H1 (cell line): ENCODE results near the gene PTP4A1. TPM values are rescaled to one million over a fixed set of nuclear protein-coding genes. Genes with fewer than 3 reads are reported as not detected.

ENCODE experiments used
- CTCF ChIA-PET: fragments of 300-600 bp; sonication (Branson Sonifier 250); formaldehyde crosslinking; loops from one replicate; lab custom pipeline; 2021; ENCODE audit not compliant: partially characterized antibody; lab: Charles Lee
- POLR2A ChIA-PET: fragments of 300-600 bp; sonication (Branson Sonifier 250); formaldehyde crosslinking; loops from one replicate; lab custom pipeline; 2021; ENCODE audit warnings: inconsistent platforms; ENCODE audit not compliant: partially characterized antibody; lab: Charles Lee
- DNase-seq, 2 experiments: peaks; one replicate each; pipeline versions ENCODE4 v3.0.0 to v3.0.0-alpha.2; 2010 to 2022; ENCODE audit warnings: low spot score in 2 of 2, low read depth in 1 of 2, mixed read lengths in 1 of 2
- FAIRE-seq: peaks from 2 replicates; lab custom pipeline; 2011; peaks lifted over from hg19 to GRCh38; lab: Jason Lieb, UNC
- H2AFZ ChIP-seq: 2 replicates; pipeline ENCODE4 v1.8.1; 2012; ENCODE audit warnings: low read length, inconsistent platforms
- H2AK5ac ChIP-seq: 2 replicates; pipeline ENCODE4 v1.6.1; 2013; ENCODE audit warnings: low read depth, low read length
- H2BK120ac ChIP-seq: replicated peaks from 2 replicates; pipeline ENCODE3; 2013; ENCODE audit warnings: low read depth, low read length, inconsistent platforms
- H2BK12ac ChIP-seq: 2 replicates; pipeline ENCODE4 v1.6.1; 2013; ENCODE audit warnings: low read depth, low read length
- H2BK15ac ChIP-seq: 2 replicates; pipeline ENCODE4 v1.6.1; 2013; ENCODE audit warnings: low read length
- H2BK20ac ChIP-seq: 2 replicates; pipeline ENCODE4 v1.6.1; 2013; ENCODE audit warnings: low read length
- H2BK5ac ChIP-seq: 2 replicates; pipeline ENCODE4 v1.6.1; 2013; ENCODE audit warnings: low read depth, low read length
- H3K14ac ChIP-seq: 2 replicates; pipeline ENCODE4 v1.6.1; 2013; ENCODE audit warnings: inconsistent platforms; ENCODE audit not compliant: insufficient read length
- H3K18ac ChIP-seq: 2 replicates; pipeline ENCODE4 v1.6.1; 2013; ENCODE audit warnings: low read length; ENCODE audit errors: extremely low read depth
- H3K23ac ChIP-seq: 2 replicates; pipeline ENCODE4 v1.6.1; 2013; ENCODE audit warnings: inconsistent platforms; ENCODE audit not compliant: insufficient read length
- H3K23me2 ChIP-seq: 2 replicates; pipeline ENCODE4 v1.6.1; 2013; ENCODE audit warnings: low read depth, low read length
- H3K27ac ChIP-seq: 2 replicates; pipeline ENCODE4 v1.6.1; 2011; ENCODE audit warnings: low read depth, low read length, inconsistent platforms
- H3K27me3 ChIP-seq, 4 experiments: replicated peaks in 1 of 4; 1 replicate in 1 of 4; 2 replicates in 3 of 4; pipeline versions ENCODE4 v1.6.1 to v1.8.1; 2011 to 2013; ENCODE audit warnings: low read length in 3 of 4, mild to moderate bottlenecking in 3 of 4, inconsistent platforms in 2 of 4, mixed read lengths in 2 of 4, moderate library complexity in 1 of 4; ENCODE audit not compliant: control insufficient read depth in 3 of 4, insufficient read depth in 3 of 4; ENCODE audit errors: extremely low read depth in 1 of 4
- H3K36me3 ChIP-seq, 4 experiments: 2 replicates each; pipeline versions ENCODE4 v1.6.1 to v1.8.1; 2011 to 2013; ENCODE audit warnings: mild to moderate bottlenecking in 4 of 4, low read length in 3 of 4, moderate library complexity in 2 of 4, control low read depth in 1 of 4, inconsistent platforms in 1 of 4; ENCODE audit not compliant: insufficient read depth in 4 of 4, control insufficient read depth in 2 of 4
- H3K4ac ChIP-seq: replicated peaks from 2 replicates; pipeline ENCODE3; 2013; ENCODE audit warnings: low read length, low read depth, mixed read lengths, inconsistent platforms; ENCODE audit not compliant: insufficient read length
- H3K4me1 ChIP-seq, 4 experiments: replicated peaks in 1 of 4; 1 replicate in 1 of 4; 2 replicates in 3 of 4; pipeline versions ENCODE4 v1.6.1 to v1.8.1; 2011 to 2013; ENCODE audit warnings: low read length in 3 of 4, inconsistent platforms in 2 of 4, mixed read lengths in 1 of 4; ENCODE audit not compliant: insufficient read depth in 4 of 4, control insufficient read depth in 3 of 4
- H3K4me2 ChIP-seq, 2 experiments: 2 replicates each; pipeline versions ENCODE4 v1.6.1 to v1.8.1; 2011 to 2013; ENCODE audit warnings: low read depth in 2 of 2, low read length in 2 of 2, control low read depth in 1 of 2, inconsistent platforms in 1 of 2, mild to moderate bottlenecking in 1 of 2; ENCODE audit not compliant: insufficient read depth in 1 of 2
- H3K4me3 ChIP-seq, 4 experiments: fragments of 200-600, 300-600 bp in 1 of 4; sonication (generic), shearing (Covaris generic), sonication (Bioruptor Twin) in 1 of 4; 2 replicates each; pipeline versions ENCODE4 v1.5.1 to v1.8.1; 2011 to 2016; ENCODE audit warnings: low read length in 4 of 4, low read depth in 3 of 4, control low read depth in 2 of 4, inconsistent platforms in 2 of 4, mild to moderate bottlenecking in 2 of 4, mixed read lengths in 1 of 4, moderate library complexity in 1 of 4; ENCODE audit not compliant: insufficient read depth in 2 of 4; ENCODE audit errors: extremely low read depth in 1 of 4
- H3K56ac ChIP-seq: replicated peaks from 2 replicates; pipeline ENCODE3; 2013; ENCODE audit warnings: low read depth, mild to moderate bottlenecking, mixed read lengths, low read length, inconsistent platforms; ENCODE audit not compliant: insufficient read length
- H3K79me1 ChIP-seq: 2 replicates; pipeline ENCODE4 v1.6.1; 2013; ENCODE audit warnings: low read depth, low read length, control low read depth
- H3K79me2 ChIP-seq, 2 experiments: 2 replicates each; pipeline versions ENCODE4 v1.6.1 to v1.8.1; 2012 to 2013; ENCODE audit warnings: low read length in 2 of 2, mild to moderate bottlenecking in 2 of 2, inconsistent platforms in 1 of 2; ENCODE audit not compliant: insufficient read depth in 2 of 2, control insufficient read depth in 1 of 2
- H3K9ac ChIP-seq, 4 experiments: replicated peaks in 1 of 4; 1 replicate in 1 of 4; 2 replicates in 3 of 4; pipeline versions ENCODE4 v1.6.1 to v1.8.1; 2011 to 2013; ENCODE audit warnings: low read depth in 3 of 4, low read length in 3 of 4, control low read depth in 2 of 4, mild to moderate bottlenecking in 2 of 4, moderate library complexity in 2 of 4, inconsistent platforms in 1 of 4; ENCODE audit errors: extremely low read depth in 1 of 4
- H3K9me3 ChIP-seq, 2 experiments: 2 replicates each; pipeline versions ENCODE4 v1.6.1 to v1.8.1; 2012 to 2013; ENCODE audit warnings: mild to moderate bottlenecking in 2 of 2, moderate library complexity in 2 of 2, control low read depth in 1 of 2, inconsistent platforms in 1 of 2, low read depth in 1 of 2, low read length in 1 of 2, mixed read lengths in 1 of 2; ENCODE audit not compliant: insufficient read depth in 2 of 2
- H4K20me1 ChIP-seq, 2 experiments: replicated peaks in 1 of 2; 2 replicates each; pipeline versions ENCODE3 to v1.8.1; 2011 to 2013; ENCODE audit warnings: inconsistent platforms in 2 of 2, low read length in 2 of 2, mild to moderate bottlenecking in 1 of 2; ENCODE audit not compliant: insufficient read depth in 2 of 2, control insufficient read depth in 1 of 2
- H4K5ac ChIP-seq: 2 replicates; pipeline ENCODE4 v1.6.1; 2013; ENCODE audit warnings: low read length, low read depth, mixed read lengths, inconsistent platforms; ENCODE audit not compliant: insufficient read length
- H4K8ac ChIP-seq: 2 replicates; pipeline ENCODE4 v1.8.0; 2013; ENCODE audit warnings: mild to moderate bottlenecking, moderate library complexity, low read length, inconsistent platforms; ENCODE audit not compliant: insufficient read depth; ENCODE audit errors: extremely low read depth
- H4K91ac ChIP-seq: replicated peaks from 2 replicates; pipeline ENCODE3; 2013; ENCODE audit warnings: low read length, mixed read lengths, inconsistent platforms; ENCODE audit not compliant: insufficient read length
- FOSL1 ChIP-seq: IDR thresholded peaks from 2 replicates; pipeline ENCODE4 v1.6.1; 2011; ENCODE audit warnings: mild to moderate bottlenecking, low read depth, low read length, moderate library complexity; ENCODE audit not compliant: insufficient read depth
- KDM5A ChIP-seq: fragments of 200-600 bp; IDR thresholded peaks from 2 replicates; pipeline ENCODE4 v1.7.1; 2012; ENCODE audit warnings: mild to moderate bottlenecking, low read length, inconsistent platforms, mixed read lengths
- MAFK ChIP-seq: IDR thresholded peaks from 2 replicates; pipeline ENCODE4 v1.6.1; 2012; ENCODE audit warnings: low read depth, mild to moderate bottlenecking, improper control_type of control experiment, low read length
- NRF1 ChIP-seq: IDR thresholded peaks from 2 replicates; pipeline ENCODE4 v1.6.1; 2011; ENCODE audit warnings: mild to moderate bottlenecking, low read depth, low read length, improper control_type of control experiment
- RAD21 ChIP-seq, 2 experiments: IDR thresholded peaks in 1 of 2; conservative IDR thresholded peaks in 1 of 2; 2 replicates each; pipeline ENCODE4 v1.6.1; 2011; ENCODE audit warnings: low read depth in 2 of 2, low read length in 2 of 2, improper control_type of control experiment in 1 of 2, inconsistent platforms in 1 of 2, mild to moderate bottlenecking in 1 of 2, moderate library complexity in 1 of 2
- TAF1 ChIP-seq: IDR thresholded peaks from 2 replicates; pipeline ENCODE4 v1.6.1; 2011; ENCODE audit warnings: mild to moderate bottlenecking, low read depth, low read length
- WGBS, 2 experiments: shearing (Covaris generic) in 1 of 2; methylation state at CpG; one replicate each; pipeline versions ENCODE4 v1.1.6 to v1.1.7; 2013 to 2015; ENCODE audit warnings: low lambda C conversion rate in 2 of 2, mixed read lengths in 2 of 2, inconsistent platforms in 1 of 2, low coverage in 1 of 2, missing lambda C conversion rate in 1 of 2; ENCODE audit not compliant: insufficient replicate concordance in 2 of 2, insufficient coverage in 1 of 2, insufficient read length in 1 of 2; ENCODE audit errors: extremely low coverage in 1 of 2, missing lambda C conversion rate in 1 of 2; 5-methylcytosine and 5-hydroxymethylcytosine counted together
- polyA plus RNA-seq, 7 experiments: library from polyadenylated mRNA; depleted of rRNA in 3 of 7; stranded (reverse) in 5 of 7; unstranded in 2 of 7; fragments of >200 nt in 5 of 7; fragments of 200-250 nt in 2 of 7; gene quantifications; 1 replicate in 5 of 7; 2 replicates in 1 of 7; 4 replicates in 1 of 7; pipeline versions ENCODE4 v1.2.1 to v1.2.3, GENCODE V29; 2011 to 2013; ENCODE audit warnings: missing spikeins in 2 of 7, mixed read lengths in 2 of 7
- total RNA-seq: library from RNA; stranded (reverse); fragmentation: NEBNext Ultra II Directional; extraction: Animal tissue kit (Norgen Biotek cat#: 25700); gene quantifications from 2 replicates; pipeline ENCODE4 v1.2.1, GENCODE V29; 2021

The PTP4A1 gene
- total and polyA plus RNA-seq, 2 of the 8 experiments (the other 6 are each of a cell fraction or from before 2014, with no cell fraction given), result 21.1 to 76.3 TPM

GRCh38 chr6:63611560-63611959 is 39.3 kb downstream of the PTP4A1 start:
- no peak for DNase-seq
- POLR2A ChIA-PET, result interaction anchor here (1.4 kb wide), 1 partner anchor 38 kb away, joined by 4 read pairs; no protein-coding TSS in a partner anchor
- Histone ChIP-seq H3K4ac (no peak overlapping the region), H2BK12ac (no peak overlapping the region), H3K27me3 (no peaks in the 10 kb centered on the region), H3K4me2 (no peak overlapping the region), H3K23me2 (no peaks in the 10 kb centered on the region; the same call in 1 of the 2 replicates), H3K4me1 (no peaks in the 10 kb centered on the region), H2AFZ (no peak overlapping the region), H3K27ac (no peak overlapping the region), H3K56ac (no peak overlapping the region), H3K18ac (no peak overlapping the region), H2BK5ac (no peak overlapping the region), H3K4me3 (no peak overlapping the region), H4K5ac (no peak overlapping the region), H4K8ac (no peak overlapping the region), H3K9me3 (no peaks in the 10 kb centered on the region), H3K79me2 (no peaks in the 10 kb centered on the region), H3K14ac (no peak overlapping the region), H3K23ac (no peak overlapping the region), H3K36me3 (no peaks in the 10 kb centered on the region), H4K20me1 (no peaks in the 10 kb centered on the region), H3K79me1 (no peaks in the 10 kb centered on the region), H2AK5ac (no peak overlapping the region), H3K9ac (no peak overlapping the region), H2BK15ac (no peak overlapping the region), H2BK120ac (no peak overlapping the region), H4K91ac (no peak overlapping the region), H2BK20ac (no peak overlapping the region)
- CTCF ChIA-PET, result interaction anchor here (0.7 to 3.8 kb wide), 3 partner anchors 12 to 514 kb away, joined by 3 to 24 read pairs (median 3); partner anchors contain the start of gene PHF3
- FAIRE-seq, result no peak
- WGBS, 2 experiments, result 100% methylated on average over 1 of the region's 1 CpG; no CpG with 5 or more reads in 1 of the 2 experiments
- no peak for TF ChIP-seq KDM5A
- TF ChIP-seq FOSL1, result no peak
- TF ChIP-seq MAFK, result peak; percentile 95
- no peak for TF ChIP-seq NRF1
- no peak for TF ChIP-seq RAD21 (IDR thresholded peaks at IDR 0.05 in 1 of 2, conservative IDR thresholded peaks at IDR 0.05 in 1 of 2; ENCODE audit: low read depth in 2 of 2, low read length in 2 of 2)
- no peak for TF ChIP-seq TAF1
